ENCODE measurements around the gene ADAMTS17. TPM values are rescaled to one million over a fixed set of nuclear protein-coding genes. Genes with fewer than 3 reads are reported as not detected.

The ADAMTS17 gene
- polyA plus RNA-seq, 3 donors: 2.1 to 2.5 (median 2.1) TPM

Other genes with a start within 250 kb of the ADAMTS17 start
- gene CERS3, start 187.0 kb upstream of the ADAMTS17 start, polyA plus RNA-seq (ENCODE audit: insufficient read length in 3 of 3): under 1 TPM in 2 of 3 donors, not detected in 1; 0.03 to 0.40 TPM

Data from renal pelvis (tissue), 3 donors.